ENCODE results near the gene ULBP3.

DNA sequence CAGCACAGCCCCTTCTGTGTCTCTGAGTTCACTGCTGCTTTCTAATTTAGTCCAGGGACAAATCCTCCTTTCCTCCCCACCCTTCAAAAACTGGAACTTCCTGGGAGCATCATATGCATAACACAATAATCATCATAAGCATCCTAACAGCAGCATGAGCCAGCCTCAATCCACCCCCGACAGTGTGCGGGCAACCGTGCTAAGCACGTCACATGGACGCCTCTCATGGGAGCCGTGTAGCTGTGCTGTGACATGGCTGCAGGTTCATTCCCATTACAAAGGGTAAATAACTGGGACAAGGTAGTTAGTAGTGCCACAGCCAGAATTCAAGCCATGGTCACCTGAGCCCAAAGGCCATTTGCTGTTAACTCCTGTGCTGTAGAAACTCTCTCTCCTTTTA is 24.5 kb upstream of the ULBP3 start:
- TF ChIP-seq, protein P1, sequence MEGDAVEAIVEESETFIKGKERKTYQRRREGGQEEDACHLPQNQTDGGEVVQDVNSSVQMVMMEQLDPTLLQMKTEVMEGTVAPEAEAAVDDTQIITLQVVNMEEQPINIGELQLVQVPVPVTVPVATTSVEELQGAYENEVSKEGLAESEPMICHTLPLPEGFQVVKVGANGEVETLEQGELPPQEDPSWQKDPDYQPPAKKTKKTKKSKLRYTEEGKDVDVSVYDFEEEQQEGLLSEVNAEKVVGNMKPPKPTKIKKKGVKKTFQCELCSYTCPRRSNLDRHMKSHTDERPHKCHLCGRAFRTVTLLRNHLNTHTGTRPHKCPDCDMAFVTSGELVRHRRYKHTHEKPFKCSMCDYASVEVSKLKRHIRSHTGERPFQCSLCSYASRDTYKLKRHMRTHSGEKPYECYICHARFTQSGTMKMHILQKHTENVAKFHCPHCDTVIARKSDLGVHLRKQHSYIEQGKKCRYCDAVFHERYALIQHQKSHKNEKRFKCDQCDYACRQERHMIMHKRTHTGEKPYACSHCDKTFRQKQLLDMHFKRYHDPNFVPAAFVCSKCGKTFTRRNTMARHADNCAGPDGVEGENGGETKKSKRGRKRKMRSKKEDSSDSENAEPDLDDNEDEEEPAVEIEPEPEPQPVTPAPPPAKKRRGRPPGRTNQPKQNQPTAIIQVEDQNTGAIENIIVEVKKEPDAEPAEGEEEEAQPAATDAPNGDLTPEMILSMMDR (conservative IDR thresholded peaks at IDR 0.05; ENCODE audit: low read length), result no peak
- TF ChIP-seq EZH2phosphoT487 (IDR thresholded peaks at IDR 0.05; ENCODE audit: borderline replicate concordance), result no peak
